ENCODE data around the gene RASAL2.
A peak's percentile ranks its signal among the peaks of the same experiment; 100 is the strongest.
"Not testable (repeated sequence)": the region's sequence is repeated elsewhere in the genome, so short reads cannot be mapped to it uniquely, and the experiment has no call there.

RASAL2 gene

DNA sequence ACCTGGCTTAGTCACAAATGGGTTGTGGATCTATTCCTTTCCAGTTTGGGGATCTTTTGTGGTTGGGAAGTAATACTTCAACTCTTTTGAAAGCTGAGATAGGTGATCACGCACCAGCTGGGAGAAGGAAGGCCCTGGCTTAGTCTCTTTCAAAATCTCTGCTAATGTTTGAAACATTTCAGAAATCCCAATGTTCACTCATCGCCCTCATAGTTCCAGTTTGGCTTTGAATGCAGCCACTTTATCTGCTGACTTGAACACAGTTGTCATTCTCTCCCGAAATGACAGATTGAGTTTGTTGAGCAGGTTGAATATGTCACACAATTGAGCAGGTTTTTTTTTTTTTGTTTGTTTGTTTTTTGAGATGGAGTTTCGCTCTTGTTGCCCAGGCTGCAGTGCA lies 24.6 kb downstream of the RASAL2 start:
- no peak for FAIRE-seq
- no peak for DNase-seq (ENCODE audit: low spot score)

DNA sequence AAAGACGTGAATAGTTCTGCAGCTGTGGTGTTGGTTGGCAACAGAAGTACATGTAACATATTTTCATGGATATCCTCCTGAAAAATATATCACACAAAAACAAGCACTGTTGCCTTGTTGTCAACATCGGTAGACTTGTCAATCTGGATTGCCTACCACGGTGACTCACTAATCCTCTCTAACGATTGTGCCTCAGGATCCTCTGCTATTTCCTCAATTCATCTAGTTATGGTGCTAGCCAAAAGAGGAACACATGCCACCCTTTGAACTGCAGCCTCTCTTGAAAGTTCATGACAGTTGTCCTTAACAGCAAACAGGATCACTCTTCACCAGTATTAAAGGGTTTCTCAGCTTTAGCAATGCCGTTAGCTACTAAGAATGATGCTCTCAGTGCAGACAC lies 25.7 kb downstream of the RASAL2 start:
- DNase-seq (ENCODE audit: low spot score) (no peak), FAIRE-seq (no peak)

DNA sequence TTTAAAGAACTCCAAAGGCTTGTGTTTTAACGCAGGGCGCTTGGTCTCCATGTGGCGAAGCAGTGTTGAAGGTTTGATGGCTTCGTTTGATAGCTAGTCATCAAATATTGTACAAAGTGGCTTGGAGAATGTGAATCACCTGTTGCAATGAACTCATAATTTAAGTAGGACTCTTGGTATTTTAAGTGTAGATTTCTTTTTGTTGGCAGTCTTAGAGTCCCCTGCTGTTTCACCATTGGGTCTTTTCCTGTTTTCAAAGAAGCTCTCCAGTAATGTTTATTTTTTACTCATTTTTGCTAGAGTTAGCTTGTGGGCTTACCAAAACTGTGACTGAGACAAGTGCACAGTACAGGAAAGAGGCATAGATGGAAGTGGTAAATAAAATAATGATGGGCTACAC lies 26.2 kb downstream of the RASAL2 start:
- no peak for FAIRE-seq
- no peak for DNase-seq (ENCODE audit: low spot score)

DNA sequence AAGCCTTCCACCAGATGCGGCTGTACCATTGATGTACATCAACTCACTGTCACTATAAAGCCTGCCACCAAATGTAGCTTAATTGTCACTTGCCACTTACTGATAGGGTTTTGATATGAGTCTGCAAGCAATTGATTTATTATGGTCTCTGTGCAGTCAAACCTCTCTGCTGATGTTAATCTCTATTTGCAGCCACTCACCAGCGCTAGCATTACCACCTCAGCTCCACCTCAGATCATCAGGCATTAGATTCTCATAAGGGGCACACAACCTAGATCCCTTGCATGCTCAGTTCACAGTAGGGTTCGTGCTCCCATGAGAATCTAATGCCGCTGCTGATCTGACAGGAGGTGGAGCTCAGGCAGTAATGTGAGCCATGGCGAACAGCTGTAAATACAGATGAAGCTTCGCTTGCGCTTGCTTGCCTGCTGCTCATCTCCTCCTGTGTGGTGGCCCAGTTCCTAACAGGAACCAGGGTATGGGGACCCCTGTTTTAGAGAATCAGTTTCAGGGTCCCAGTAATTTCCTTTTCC lies 26.7 kb downstream of the RASAL2 start:
- FAIRE-seq; DNase-seq (ENCODE audit: low spot score): not testable (repeated sequence)

DNA sequence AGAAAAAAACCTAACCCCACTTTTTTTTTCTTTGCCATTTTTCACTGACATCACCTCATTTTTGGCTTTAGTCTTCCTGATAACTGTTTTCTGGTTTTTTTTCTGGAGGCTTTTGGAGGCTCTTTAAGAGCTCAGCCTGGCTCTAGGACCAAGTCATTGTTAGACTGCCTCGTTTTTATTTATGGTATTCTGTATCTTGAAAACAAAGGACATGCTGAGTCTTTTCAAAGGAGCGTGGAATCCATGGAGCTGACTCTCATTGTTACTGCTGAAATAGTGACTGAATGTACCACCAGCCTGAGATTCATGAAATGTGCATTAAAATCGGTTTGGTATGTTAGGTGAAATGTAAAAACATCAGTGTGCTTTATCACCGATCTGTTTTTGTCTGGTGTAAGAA lies 28.0 kb downstream of the RASAL2 start:
- FAIRE-seq (no peak), DNase-seq (ENCODE audit: low spot score) (no peak)

DNA sequence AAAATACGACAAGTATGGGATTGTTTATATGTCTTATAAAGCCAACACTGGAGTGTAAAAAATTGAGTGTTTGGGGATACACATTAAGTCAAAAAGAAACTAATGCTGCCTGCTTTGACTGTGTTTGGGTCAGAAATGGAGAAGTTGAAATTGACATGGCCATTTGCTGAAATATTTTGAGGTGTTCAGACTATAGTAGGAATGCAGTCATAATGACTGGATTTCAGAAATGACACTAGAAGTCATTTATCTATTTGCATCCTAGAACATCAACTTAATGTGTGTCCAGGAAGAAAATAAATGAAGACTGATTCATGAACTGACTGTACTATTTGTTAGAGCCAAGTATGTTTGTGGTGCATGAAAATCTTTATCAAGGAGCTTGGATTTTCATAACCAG lies 28.4 kb downstream of the RASAL2 start:
- DNase-seq (ENCODE audit: low spot score) = no peak
- FAIRE-seq = no peak

DNA sequence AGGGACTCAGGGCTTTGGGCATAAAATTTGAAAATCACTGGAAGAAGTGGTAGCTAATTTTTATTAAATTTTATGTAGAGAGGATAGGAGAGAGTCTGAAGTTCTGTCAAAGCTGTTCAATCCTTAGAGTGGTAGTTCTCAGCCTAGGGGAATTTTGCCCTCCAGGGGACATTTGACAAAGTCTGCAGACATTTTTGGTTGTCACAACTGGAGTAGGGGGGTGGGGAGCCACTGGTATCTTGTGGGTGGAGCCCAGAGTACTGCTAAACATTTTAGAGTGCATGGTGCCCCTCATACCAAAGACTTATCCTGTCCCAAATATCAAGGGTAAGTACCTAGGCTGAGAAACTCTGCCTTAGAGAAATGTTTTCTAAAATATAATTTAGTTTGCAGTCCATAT lies 30.2 kb downstream of the RASAL2 start:
- FAIRE-seq (no peak), DNase-seq (ENCODE audit: low spot score) (no peak)

DNA sequence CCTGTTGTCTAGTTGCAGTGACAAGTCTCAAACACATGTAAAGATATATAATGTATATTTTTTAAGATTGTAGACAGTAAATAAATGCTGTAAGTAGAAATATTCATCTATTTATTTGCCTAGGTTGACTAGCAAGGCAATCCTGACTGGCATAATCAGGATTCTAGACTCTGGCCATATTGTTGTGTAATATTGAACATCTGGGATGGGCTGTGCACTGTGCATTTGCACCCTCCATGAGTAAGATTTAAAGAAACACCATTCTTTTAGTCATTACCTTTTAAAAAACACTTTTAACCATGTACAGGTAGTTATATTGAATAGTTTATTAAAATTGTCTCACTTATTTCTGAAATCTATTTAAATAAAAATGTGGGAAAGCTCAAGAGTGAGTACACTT lies 32.4 kb downstream of the RASAL2 start:
- FAIRE-seq (no peak), DNase-seq (ENCODE audit: low spot score) (no peak)

DNA sequence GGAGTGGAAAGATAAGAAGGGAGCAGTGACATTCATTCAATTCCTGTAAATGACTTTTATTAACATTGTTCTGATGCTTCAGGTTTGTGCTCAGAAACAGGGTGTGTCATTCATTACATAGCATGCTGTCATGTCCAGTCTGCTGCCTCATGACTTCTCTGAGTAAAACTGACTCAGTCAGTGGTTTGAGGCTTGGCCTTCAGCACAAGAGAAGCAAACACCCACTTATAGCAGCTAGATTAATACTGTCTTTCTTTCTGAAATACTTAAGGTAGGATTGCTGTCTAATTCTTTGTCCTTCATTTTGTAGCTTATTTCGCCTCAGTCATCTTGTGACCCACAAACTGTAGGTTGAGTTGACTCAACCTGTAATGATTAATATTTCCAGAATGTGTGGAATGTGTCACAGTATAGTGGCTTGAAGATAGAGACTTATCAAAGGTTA lies 32.9 kb downstream of the RASAL2 start:
- FAIRE-seq (peak; percentile 75), DNase-seq (ENCODE audit: low spot score) (peak; percentile 61)

DNA sequence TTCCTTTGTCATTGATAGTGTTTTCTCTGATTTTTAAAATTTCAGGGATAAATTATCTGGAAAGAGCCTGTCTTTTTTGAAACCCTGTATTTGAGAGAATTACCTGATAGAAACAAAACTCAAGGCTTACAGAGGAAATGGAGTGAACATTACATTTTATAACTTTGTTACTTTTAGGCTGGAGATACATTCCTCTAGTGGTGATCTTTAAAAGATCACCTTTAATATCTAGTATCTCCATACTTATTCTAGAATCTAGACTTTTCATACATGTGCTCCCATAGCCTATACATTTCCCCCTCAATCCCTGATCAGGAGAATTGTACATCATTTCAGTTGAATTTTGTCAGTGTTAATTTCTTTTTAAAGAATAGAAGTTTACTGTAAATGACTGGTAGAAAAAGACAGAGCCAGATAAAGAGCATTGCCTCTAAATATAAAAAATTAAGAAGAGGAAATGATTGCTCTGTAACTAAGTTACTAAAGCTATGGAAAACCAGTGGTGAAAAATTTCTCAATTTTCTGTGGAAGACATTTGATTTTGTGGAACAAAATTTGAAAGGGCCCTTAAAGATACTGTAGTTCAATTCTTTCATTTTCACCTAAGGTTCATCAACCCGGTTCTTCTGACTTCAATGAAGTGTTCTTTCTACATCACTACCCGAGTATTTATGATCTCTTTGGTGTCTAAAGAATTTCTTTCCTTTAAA lies 33.7 kb downstream of the RASAL2 start:
- FAIRE-seq (no peak), DNase-seq (ENCODE audit: low spot score) (no peak)

DNA sequence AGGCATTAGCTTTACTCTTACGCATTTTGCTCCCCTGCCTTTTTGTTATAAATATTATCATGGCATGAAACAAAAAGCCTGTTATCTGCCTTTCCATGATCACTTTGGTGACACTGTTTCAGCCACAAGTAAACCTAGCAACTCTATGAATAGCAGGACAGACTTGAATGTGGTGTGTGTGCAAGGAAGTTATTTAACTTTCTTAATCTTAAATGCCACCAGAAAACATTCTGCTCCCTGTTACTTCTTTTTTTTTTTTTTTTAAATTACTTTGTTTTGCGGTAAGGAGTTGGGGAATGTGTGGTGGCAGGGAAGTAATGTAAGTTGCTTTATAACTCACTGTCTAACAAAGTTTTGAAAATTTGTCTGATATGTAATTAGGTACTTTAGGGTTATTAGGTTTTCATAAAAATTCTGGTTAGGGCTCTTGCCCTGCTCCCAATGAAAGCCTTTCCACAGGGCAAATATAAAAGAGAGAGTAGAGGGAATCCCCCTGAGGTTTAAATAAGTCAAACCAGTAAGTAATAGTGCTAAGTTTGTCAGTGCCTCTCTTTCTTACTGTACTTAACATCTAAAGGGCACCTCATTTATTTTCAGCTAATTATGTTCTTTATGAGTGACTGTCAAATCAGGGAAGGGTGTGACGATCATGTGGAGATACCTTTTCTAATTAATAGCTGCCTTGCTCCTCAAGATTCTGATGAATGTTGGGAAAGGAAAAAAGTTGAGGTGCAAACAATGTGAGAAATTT lies 39.5 kb downstream of the RASAL2 start:
- FAIRE-seq = no peak
- DNase-seq (ENCODE audit: low spot score) = no peak

DNA sequence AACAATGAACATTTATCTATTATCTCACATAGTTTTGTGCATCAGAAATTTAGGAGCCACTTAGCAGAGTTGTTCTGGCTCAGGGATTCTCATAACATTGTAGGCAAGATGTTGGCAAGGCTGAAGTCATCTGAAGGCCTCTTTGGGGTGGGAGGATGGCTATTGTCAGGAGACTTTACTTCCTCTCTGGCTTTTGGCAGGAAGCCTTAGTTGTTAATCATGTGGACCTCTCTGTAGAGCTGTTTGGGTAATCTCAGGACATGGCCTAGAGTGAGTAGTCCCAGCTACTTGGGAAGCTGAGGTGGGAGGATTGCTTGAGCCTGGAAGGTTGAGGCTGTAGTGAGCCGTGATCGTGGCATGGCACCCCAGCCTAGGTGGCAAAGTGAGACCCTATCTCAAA lies 40.2 kb downstream of the RASAL2 start:
- peak; percentile 37 for DNase-seq (ENCODE audit: low spot score)

DNA sequence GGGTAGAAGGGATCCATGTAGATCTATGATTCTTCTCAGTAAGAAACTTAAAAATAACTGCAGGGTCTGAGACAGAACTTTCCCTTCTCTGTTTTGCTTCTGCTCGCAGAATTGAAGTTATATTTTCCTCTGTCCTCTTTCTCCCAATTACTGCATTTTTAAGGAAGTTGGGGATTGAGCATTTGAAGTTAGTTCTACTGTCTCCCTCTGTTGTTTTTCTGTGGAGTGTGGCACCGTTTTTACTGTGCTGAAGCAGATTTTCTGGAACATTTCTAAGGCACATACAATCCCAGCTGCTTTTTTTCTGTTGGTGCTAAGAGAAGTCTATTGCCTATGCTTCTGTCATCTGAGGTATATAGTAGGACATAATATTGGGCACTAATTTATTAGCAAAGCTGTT lies 43.3 kb downstream of the RASAL2 start:
- DNase-seq (ENCODE audit: low spot score) (no peak), FAIRE-seq (no peak)

More for the DNA sequence above, 40.2 kb downstream of the RASAL2 start:
- FAIRE-seq = no peak

DNA sequence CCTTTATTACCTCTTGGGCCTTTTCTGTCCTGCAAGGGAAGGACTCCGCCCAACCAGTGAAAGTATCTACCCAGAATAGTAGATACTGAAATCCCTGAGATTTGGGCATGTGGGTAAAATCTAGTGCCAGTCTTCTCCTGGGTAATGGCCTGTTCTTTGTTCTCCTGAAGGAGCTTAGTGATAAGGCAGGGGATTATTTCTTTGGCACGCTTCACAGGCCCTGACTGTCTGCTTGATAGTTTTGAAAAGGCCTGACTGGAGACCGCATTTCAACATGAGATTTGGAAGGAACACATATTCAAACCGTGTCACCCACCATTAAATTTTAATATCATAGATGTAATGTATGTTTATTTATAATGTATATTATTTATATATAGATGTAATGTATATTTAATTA lies 48.9 kb downstream of the RASAL2 start:
- DNase-seq (ENCODE audit: low spot score) = no peak
- FAIRE-seq = no peak

DNA sequence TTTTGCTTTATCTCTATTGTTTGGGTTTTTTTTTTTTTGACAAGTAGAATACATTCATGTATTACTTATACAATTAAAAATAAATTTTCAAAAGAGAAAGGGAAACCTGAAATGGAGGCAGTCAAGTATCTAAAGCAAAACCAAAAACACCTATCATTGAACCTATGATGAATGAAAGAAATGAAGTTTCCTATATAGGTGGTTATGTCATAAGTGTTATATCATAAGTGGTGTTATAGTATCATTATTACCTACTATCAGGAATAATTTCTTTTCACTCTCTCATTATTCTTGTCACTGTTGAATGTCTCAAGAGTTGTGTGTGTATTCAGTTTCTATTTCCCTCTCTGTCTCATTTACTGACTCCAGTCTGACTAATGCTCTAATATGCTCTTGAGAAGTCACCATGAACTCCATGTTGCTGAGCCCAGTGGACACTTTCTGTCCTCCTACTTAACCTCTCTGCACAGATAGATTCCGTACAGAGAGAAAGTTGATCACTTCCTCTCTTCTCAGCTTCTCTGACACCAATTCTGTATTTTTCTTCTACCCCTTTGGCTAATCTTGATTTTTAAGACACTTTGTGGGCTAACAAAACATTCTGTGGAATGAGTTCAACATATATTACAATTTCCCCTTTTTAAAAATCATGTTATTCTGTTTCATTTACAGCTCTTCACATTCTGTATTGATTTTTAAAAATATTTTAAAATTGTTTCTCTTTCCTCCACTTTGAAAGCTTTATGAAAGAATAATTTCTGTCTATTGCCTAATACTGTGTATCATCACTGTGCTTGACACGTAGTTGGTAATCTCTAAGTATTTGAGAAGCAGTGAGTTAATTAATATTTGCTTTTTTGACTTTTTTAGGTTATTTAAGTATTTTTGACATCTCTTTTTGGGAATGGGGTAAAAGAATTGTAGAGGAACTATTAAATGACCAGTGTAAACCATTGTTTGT lies 50.1 kb downstream of the RASAL2 start:
- DNase-seq (ENCODE audit: low spot score) (no peak), FAIRE-seq (no peak)

DNA sequence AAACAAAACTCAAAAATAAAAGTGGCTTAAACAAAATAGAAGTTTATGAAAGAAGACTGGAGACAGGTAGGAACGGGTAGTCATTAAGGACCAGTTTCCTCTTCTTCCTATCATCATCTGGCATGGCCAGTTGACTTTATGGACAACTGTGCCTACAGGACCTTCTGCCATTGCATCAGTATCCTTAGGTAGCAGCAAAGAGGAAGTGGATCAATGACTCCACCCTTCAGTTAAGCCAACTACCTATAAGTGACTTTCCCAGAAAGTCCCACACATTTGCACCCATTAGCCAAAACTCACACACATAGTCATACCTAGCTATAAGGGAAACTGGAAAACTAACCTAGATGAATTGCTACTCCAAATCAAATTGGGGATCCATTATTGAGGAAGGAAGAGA lies 51.7 kb downstream of the RASAL2 start:
- DNase-seq (ENCODE audit: low spot score) (no peak), FAIRE-seq (no peak)

DNA sequence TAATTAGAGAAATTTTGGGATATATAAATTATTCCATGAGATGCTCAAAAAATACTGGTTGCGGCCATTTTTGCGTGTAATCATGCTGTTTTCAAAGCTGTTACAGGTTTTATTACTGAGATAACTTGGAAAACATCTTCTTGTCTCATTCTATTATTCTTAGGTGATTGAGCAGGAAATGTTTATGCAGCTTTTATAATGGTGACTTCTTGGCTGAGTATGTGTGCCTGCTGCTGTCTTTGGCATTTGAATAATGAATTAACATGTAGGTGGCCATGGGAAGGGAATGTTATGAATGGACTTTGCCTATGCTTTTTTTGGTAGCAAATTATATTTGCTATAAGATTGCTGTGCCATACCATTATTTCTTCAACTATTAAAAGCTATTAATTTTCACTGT lies 52.5 kb downstream of the RASAL2 start:
- no peak for DNase-seq (ENCODE audit: low spot score)
- FAIRE-seq = no peak

DNA sequence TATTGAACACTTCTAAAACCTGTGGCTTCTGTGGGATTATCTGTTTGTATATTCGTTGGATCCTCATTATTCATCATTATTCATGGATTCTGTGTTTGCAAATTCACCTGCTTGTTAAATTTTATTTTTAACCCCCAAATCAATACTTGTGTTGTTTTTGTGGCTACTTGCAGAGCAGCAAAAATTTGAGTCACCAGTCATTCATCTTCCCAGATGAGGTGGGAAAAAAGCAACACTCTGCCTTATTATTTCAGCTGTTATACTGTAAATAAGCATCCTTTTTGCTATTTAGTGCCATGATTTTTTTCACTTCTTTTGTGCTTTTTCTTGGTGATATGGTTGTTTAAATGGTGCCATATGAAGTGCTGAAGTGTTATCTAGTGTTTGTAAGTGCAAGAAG lies 56.7 kb downstream of the RASAL2 start:
- DNase-seq (ENCODE audit: low spot score) (no peak), FAIRE-seq (no peak)

DNA sequence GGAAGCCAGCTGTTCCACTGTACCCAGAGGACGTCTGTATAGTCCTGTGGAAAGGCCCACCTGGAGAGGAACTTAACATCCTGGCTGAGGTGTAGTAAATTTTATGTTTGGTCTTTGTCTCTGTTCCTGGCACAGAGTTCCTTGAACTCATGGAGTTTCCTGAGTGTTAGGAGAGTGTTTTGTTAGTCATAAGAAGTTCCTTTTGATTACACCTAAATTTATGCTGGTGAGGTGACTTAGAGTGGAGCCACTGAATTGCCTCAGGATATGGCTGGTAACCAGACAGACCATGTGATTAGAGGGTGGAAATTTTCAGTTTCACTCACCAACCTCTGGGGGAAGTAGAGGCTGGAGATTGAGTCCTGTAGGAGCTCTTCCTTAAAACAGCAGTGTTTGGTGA lies 57.9 kb downstream of the RASAL2 start:
- FAIRE-seq = no peak
- no peak for DNase-seq (ENCODE audit: low spot score)

DNA sequence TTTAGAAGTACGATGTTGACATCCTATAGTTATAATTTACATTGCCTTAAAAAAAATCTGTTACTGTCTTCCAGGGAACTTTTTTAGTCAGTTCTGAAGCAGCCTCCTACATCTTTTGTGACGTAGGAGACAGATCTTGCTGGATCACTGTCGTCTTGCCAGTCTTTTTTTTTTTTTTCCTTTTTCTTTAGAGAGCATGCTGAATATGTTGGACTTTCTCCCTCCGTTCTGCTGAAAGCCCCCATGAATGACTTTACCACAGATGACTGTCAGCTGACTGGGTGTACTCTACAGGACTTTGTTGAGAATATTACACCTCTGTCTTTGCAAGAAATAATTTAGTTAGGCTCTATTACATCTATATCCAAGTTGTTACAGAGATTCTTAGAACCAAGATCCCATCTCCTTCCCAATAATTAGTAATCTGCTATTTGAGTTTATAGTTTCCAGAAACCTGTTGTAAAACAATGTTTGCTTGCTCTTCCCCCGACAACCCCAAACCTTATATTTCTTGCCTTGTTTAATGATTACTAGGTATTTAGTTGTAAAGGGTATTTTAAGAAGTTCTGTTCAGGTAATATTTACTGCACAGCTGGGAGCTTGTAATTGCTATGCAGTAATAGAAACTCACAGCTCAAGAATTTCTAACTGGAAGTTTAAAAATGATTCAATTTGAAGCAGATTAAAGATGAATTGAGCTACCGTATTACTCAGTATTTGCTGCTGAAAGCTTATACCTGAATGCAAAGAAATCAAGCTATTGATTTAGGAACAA lies 61.8 kb downstream of the RASAL2 start:
- FAIRE-seq = no peak
- DNase-seq (ENCODE audit: low spot score) = no peak

Measured in urothelium cell line (cell line).